Non-pigmented ciliary epithelial cell (primary cell): ENCODE measurements around the gene PTPRC.

Source experiments
- DNase-seq: peaks from one replicate; pipeline ENCODE4 v3.0.0-alpha.2; 2010; ENCODE audit warnings: low read depth

PTPRC gene

GRCh38 chr1:198674009-198674408 is 35.2 kb downstream of the PTPRC start:
- DNase-seq: no peak

- no peak for DNase-seq
Observed at GRCh38 chr1:198676253-198676652, 37.4 kb downstream of the PTPRC start.

GRCh38 chr1:198677027-198677426 is 38.2 kb downstream of the PTPRC start:
- no peak for DNase-seq

GRCh38 chr1:198677871-198678270 is 39.0 kb downstream of the PTPRC start:
- no peak for DNase-seq

GRCh38 chr1:198678301-198678836 is 39.5 kb downstream of the PTPRC start:
- DNase-seq: no peak

GRCh38 chr1:198678901-198679329 is 40.1 kb downstream of the PTPRC start:
- DNase-seq: no peak

- DNase-seq: no peak
Observed at GRCh38 chr1:198679535-198680173, 40.8 kb downstream of the PTPRC start.

- no peak for DNase-seq
Observed at GRCh38 chr1:198680174-198680875, 41.5 kb downstream of the PTPRC start.

GRCh38 chr1:198681252-198681651 is 42.4 kb downstream of the PTPRC start:
- no peak for DNase-seq

GRCh38 chr1:198681831-198682759 is 43.3 kb downstream of the PTPRC start:
- DNase-seq: peak; percentile 92

- DNase-seq: no peak
Observed at GRCh38 chr1:198682850-198683249, 44.0 kb downstream of the PTPRC start.

GRCh38 chr1:198683449-198683848 is 44.6 kb downstream of the PTPRC start:
- DNase-seq: no peak

- DNase-seq: no peak
Observed at GRCh38 chr1:198686069-198686728, 47.4 kb downstream of the PTPRC start.

- DNase-seq: no peak
Observed at GRCh38 chr1:198687429-198687828, 48.6 kb downstream of the PTPRC start.

GRCh38 chr1:198691063-198691462 is 52.2 kb downstream of the PTPRC start:
- no peak for DNase-seq

GRCh38 chr1:198693321-198693720 is 54.5 kb downstream of the PTPRC start:
- DNase-seq: no peak

- DNase-seq: no peak
Observed at GRCh38 chr1:198694542-198694941, 55.7 kb downstream of the PTPRC start.

- DNase-seq: no peak
Observed at GRCh38 chr1:198696211-198696610, 57.4 kb downstream of the PTPRC start.

GRCh38 chr1:198699167-198700015 is 60.6 kb downstream of the PTPRC start:
- no peak for DNase-seq

GRCh38 chr1:198700016-198700392 is 61.2 kb downstream of the PTPRC start:
- DNase-seq: no peak

GRCh38 chr1:198700396-198700795 is 61.6 kb downstream of the PTPRC start:
- no peak for DNase-seq
